PC-3 (cell line): ENCODE results near the gene MSL2.

Source experiments
- EZH2 ChIP-seq: fragments of 300-600 bp; sonication (generic); IDR thresholded peaks from one replicate; pipeline ENCODE4 v1.6.1; 2017; ENCODE audit warnings: antibody characterized with exemption, mild to moderate bottlenecking, low read length; ENCODE audit not compliant: unreplicated experiment
- TF ChIP-seq, protein P1 (sequence below): fragments of 300-600 bp; sonication (generic); conservative IDR thresholded peaks from 2 replicates; pipeline ENCODE4 v1.5.1; 2017; ENCODE audit warnings: antibody characterized with exemption, low read depth, mild to moderate bottlenecking, low read length

- TF ChIP-seq, protein P1, sequence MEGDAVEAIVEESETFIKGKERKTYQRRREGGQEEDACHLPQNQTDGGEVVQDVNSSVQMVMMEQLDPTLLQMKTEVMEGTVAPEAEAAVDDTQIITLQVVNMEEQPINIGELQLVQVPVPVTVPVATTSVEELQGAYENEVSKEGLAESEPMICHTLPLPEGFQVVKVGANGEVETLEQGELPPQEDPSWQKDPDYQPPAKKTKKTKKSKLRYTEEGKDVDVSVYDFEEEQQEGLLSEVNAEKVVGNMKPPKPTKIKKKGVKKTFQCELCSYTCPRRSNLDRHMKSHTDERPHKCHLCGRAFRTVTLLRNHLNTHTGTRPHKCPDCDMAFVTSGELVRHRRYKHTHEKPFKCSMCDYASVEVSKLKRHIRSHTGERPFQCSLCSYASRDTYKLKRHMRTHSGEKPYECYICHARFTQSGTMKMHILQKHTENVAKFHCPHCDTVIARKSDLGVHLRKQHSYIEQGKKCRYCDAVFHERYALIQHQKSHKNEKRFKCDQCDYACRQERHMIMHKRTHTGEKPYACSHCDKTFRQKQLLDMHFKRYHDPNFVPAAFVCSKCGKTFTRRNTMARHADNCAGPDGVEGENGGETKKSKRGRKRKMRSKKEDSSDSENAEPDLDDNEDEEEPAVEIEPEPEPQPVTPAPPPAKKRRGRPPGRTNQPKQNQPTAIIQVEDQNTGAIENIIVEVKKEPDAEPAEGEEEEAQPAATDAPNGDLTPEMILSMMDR, result no peak
- no peak for TF ChIP-seq EZH2
Observed at GRCh38 chr3:136235545-136235944, 39.4 kb upstream of the MSL2 start.
